ENCODE data around the gene ADORA1. TPM values are rescaled to one million over a fixed set of nuclear protein-coding genes. Genes with fewer than 3 reads are reported as not detected.

Gene ADORA1
- total and polyA plus RNA-seq, 2 donors (not counting 3 experiments of a cell fraction or from before 2014, with no cell fraction given), result 0.15 TPM; not detected in 1

GRCh38 chr1:203090421-203091198 lies 36.9 kb upstream of the ADORA1 start:
- intact Hi-C loops (cut with micrococcal nuclease) (no loop called here), dilution Hi-C loops (cut with MboI; ENCODE audit: extremely low pct_ligation_motif_present, low sequenced_read_pairs) (no loop called here)
- H3K36me3 ChIP-seq (ENCODE audit: control insufficient read depth in 2 of 2, extremely low read depth in 1 of 2, insufficient read depth in 2 of 2, low read length in 2 of 2), result no peaks in the 10 kb centered on the region
- no peak overlapping the region for H2AFZ ChIP-seq (ENCODE audit: low read depth, low read length)
- FAIRE-seq (no peak), DNase-seq (ENCODE audit: low read depth, low spot score) (no peak)
- H4K20me1 ChIP-seq (replicated peaks; ENCODE audit: control insufficient read depth, extremely low read depth, insufficient read depth, low read length), result no peaks in the 10 kb centered on the region
- H3K4me1 ChIP-seq (ENCODE audit: control insufficient read depth, extremely low read depth, insufficient read depth, low read length), result no peaks in the 10 kb centered on the region
- H3K27ac ChIP-seq (ENCODE audit: insufficient read depth, low read depth, low read length), result no peak overlapping the region
- no TSS peak for BruUV-seq (replicated peaks)
- H3K4me2 ChIP-seq (ENCODE audit: insufficient read depth, low read length), result no peak overlapping the region
- no peak for TF ChIP-seq CTCF (IDR thresholded peaks at IDR 0.05; ENCODE audit: extremely low read depth in 1 of 2, insufficient read depth in 1 of 2, low read depth in 1 of 2, low read length in 2 of 2)
- no peak for TF ChIP-seq GATA2 (IDR thresholded peaks at IDR 0.05; ENCODE audit: insufficient read depth, insufficient read length, low read depth, low read length)
- no peak for TF ChIP-seq POLR2AphosphoS5 (IDR thresholded peaks at IDR 0.05; ENCODE audit: insufficient read depth, low read depth, low read length)
- TF ChIP-seq POLR2A (IDR thresholded peaks at IDR 0.05; ENCODE audit: low read depth, low read length), result no peak
- TF ChIP-seq MYC (IDR thresholded peaks at IDR 0.05; ENCODE audit: low read depth, low read length), result no peak
- no peak for TF ChIP-seq JUN (IDR thresholded peaks at IDR 0.05; ENCODE audit: borderline replicate concordance, insufficient read depth, insufficient read length, low read depth)
- no peak for TF ChIP-seq EZH2 (IDR thresholded peaks at IDR 0.05; ENCODE audit: borderline replicate concordance, low read depth, low read length, severe bottlenecking)
- TF ChIP-seq FOS (IDR thresholded peaks at IDR 0.05; ENCODE audit: borderline replicate concordance, insufficient read depth, low read length), result no peak
- no peak for TF ChIP-seq MAX (IDR thresholded peaks at IDR 0.05; ENCODE audit: insufficient read depth, insufficient read length)
- no peak overlapping the region for H3K4me3 ChIP-seq (replicated peaks in 1 of 3; ENCODE audit: insufficient read depth in 1 of 3, low read depth in 1 of 3, low read length in 3 of 3)
- POLR2A ChIA-PET, result no interaction called here
- H3K79me2 ChIP-seq (ENCODE audit: control insufficient read depth, insufficient read depth, low read length), result no peaks in the 10 kb centered on the region
- H3K27me3 ChIP-seq (ENCODE audit: control insufficient read depth in 2 of 2, insufficient read depth in 2 of 2, low read length in 2 of 2), result peaks cover 4 to 8% of the 10 kb centered on the region in 2 experiments
- no peaks in the 10 kb centered on the region for H3K9me1 ChIP-seq (replicated peaks; ENCODE audit: control insufficient read depth, extremely low read depth, insufficient read depth, low read length)
- CTCF ChIA-PET, result interaction anchor here (0.7 kb wide), 1 partner anchor 52 kb away, joined by 3 read pairs; no protein-coding TSS in a partner anchor
- H3K9me3 ChIP-seq (replicated peaks; ENCODE audit: control insufficient read depth, insufficient read depth, low read length), result no peaks in the 10 kb centered on the region
- H3K9ac ChIP-seq (replicated peaks; ENCODE audit: extremely low read depth, insufficient read depth, low read length), result no peak overlapping the region
